ENCODE measurements around the gene YIF1A.

GRCh38 chr11:66281776-66282467 is 7.0 kb downstream of the YIF1A start:
- TF ChIP-seq, protein P1, sequence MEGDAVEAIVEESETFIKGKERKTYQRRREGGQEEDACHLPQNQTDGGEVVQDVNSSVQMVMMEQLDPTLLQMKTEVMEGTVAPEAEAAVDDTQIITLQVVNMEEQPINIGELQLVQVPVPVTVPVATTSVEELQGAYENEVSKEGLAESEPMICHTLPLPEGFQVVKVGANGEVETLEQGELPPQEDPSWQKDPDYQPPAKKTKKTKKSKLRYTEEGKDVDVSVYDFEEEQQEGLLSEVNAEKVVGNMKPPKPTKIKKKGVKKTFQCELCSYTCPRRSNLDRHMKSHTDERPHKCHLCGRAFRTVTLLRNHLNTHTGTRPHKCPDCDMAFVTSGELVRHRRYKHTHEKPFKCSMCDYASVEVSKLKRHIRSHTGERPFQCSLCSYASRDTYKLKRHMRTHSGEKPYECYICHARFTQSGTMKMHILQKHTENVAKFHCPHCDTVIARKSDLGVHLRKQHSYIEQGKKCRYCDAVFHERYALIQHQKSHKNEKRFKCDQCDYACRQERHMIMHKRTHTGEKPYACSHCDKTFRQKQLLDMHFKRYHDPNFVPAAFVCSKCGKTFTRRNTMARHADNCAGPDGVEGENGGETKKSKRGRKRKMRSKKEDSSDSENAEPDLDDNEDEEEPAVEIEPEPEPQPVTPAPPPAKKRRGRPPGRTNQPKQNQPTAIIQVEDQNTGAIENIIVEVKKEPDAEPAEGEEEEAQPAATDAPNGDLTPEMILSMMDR (conservative IDR thresholded peaks at IDR 0.05; ENCODE audit: low read length): no peak
- no peak for TF ChIP-seq EZH2phosphoT487 (IDR thresholded peaks at IDR 0.05; ENCODE audit: borderline replicate concordance, low read depth, low read length)
